Neural cell (in vitro differentiated cells): Measurements from ENCODE around the gene MORN4. TPM values are rescaled to one million over a fixed set of nuclear protein-coding genes. Genes with fewer than 3 reads are reported as not detected.

Experiments used
- H2AFZ ChIP-seq: fragments of 200-600, 300-800 bp; sonication (generic), shearing (Covaris generic); 2 replicates; pipeline ENCODE4 v1.6.0; 2014; ENCODE audit warnings: low read depth, mild to moderate bottlenecking, antibody characterized with exemption, low read length, moderate library complexity
- H3F3A ChIP-seq: fragments of 200-600 bp; shearing (Covaris generic); 2 replicates; pipeline ENCODE4 v1.6.1; 2016; ENCODE audit warnings: mild to moderate bottlenecking, moderate library complexity, mixed read lengths, antibody characterized with exemption, low read length; ENCODE audit not compliant: insufficient read depth, poor library complexity, severe bottlenecking
- H3K27ac ChIP-seq: fragments of 200-600, 300-800 bp; sonication (generic), shearing (Covaris generic); 2 replicates; pipeline ENCODE4 v1.5.1; 2014; ENCODE audit warnings: mild to moderate bottlenecking, low read length, moderate library complexity
- H3K27me3 ChIP-seq: fragments of 300-800, 200-600 bp; sonication (generic), shearing (Covaris generic); 2 replicates; pipeline ENCODE4 v1.6.0; 2014; ENCODE audit warnings: mild to moderate bottlenecking, low read depth, low read length, moderate library complexity; ENCODE audit not compliant: insufficient read depth
- H3K36me3 ChIP-seq: fragments of 300-800, 200-600 bp; sonication (generic), shearing (Covaris generic); 2 replicates; pipeline ENCODE4 v1.5.1; 2014; ENCODE audit warnings: mild to moderate bottlenecking, antibody characterized with exemption, low read length, moderate library complexity; ENCODE audit not compliant: insufficient read depth
- H3K4me2 ChIP-seq: fragments of 300-800, 200-600 bp; sonication (generic), shearing (Covaris generic); 2 replicates; pipeline ENCODE4 v1.6.0; 2014; ENCODE audit warnings: mild to moderate bottlenecking, low read length
- H3K4me3 ChIP-seq: fragments of 300-800, 200-600 bp; sonication (generic), shearing (Covaris generic); 2 replicates; pipeline ENCODE4 v1.5.1; 2014; ENCODE audit warnings: mild to moderate bottlenecking, low read length, moderate library complexity
- H3K79me2 ChIP-seq: fragments of 200-600 bp; shearing (Covaris generic); replicated peaks from 2 replicates; pipeline ENCODE4 v1.6.0; 2014; ENCODE audit warnings: mild to moderate bottlenecking, low read length, moderate library complexity; ENCODE audit not compliant: insufficient read depth
- H3K9ac ChIP-seq: fragments of 300-800, 200-600 bp; sonication (generic), shearing (Covaris generic); 2 replicates; pipeline ENCODE4 v1.6.1; 2016; ENCODE audit warnings: mild to moderate bottlenecking, low read length, mixed read lengths
- H3K9me2 ChIP-seq: fragments of 200-600 bp; shearing (Covaris generic); 2 replicates; pipeline ENCODE4 v1.6.1; 2016; ENCODE audit warnings: mild to moderate bottlenecking, low read length, mixed read lengths; ENCODE audit not compliant: insufficient read depth
- H3K9me3 ChIP-seq: fragments of 200-600, 300-800 bp; sonication (generic), shearing (Covaris generic); 2 replicates; pipeline ENCODE4 v1.6.1; 2016; ENCODE audit warnings: mild to moderate bottlenecking, mixed run types, low read length, moderate library complexity, mixed read lengths
- H4K20me1 ChIP-seq: fragments of 200-600 bp; shearing (Covaris generic); 2 replicates; pipeline ENCODE4 v1.6.1; 2016; ENCODE audit warnings: mild to moderate bottlenecking, mixed run types; ENCODE audit not compliant: insufficient read depth
- EP300 ChIP-seq: fragments of 450-650 bp; conservative IDR thresholded peaks from 2 replicates; pipeline ENCODE4 v1.6.1; 2014; ENCODE audit warnings: antibody characterized with exemption, mild to moderate bottlenecking, moderate library complexity; ENCODE audit not compliant: poor library complexity, severe bottlenecking
- EZH2 ChIP-seq: fragments of 200-600, 300-800 bp; shearing (Covaris generic), sonication (generic); IDR thresholded peaks from 2 replicates; pipeline ENCODE4 v1.6.1; 2014; ENCODE audit warnings: antibody characterized with exemption, low read length, borderline replicate concordance, mild to moderate bottlenecking; ENCODE audit not compliant: insufficient read depth, poor library complexity, severe bottlenecking
- MXI1 ChIP-seq: fragments of 450-650 bp; conservative IDR thresholded peaks from 2 replicates; pipeline ENCODE4 v1.6.1; 2014; ENCODE audit warnings: antibody characterized with exemption, mild to moderate bottlenecking; ENCODE audit not compliant: poor library complexity, severe bottlenecking
- POLR2AphosphoS5 ChIP-seq: IDR thresholded peaks from 2 replicates; pipeline ENCODE4 v1.6.1; 2012
- RAD21 ChIP-seq: fragments of 450-650 bp; conservative IDR thresholded peaks from 2 replicates; pipeline ENCODE4 v1.6.1; 2014; ENCODE audit warnings: antibody characterized with exemption, mild to moderate bottlenecking, moderate library complexity
- SMC3 ChIP-seq: fragments of 450-650 bp; conservative IDR thresholded peaks from 2 replicates; pipeline ENCODE4 v1.6.1; 2014; ENCODE audit warnings: antibody characterized with exemption, mild to moderate bottlenecking, moderate library complexity; ENCODE audit not compliant: poor library complexity
- TAF1 ChIP-seq: IDR thresholded peaks from 2 replicates; pipeline ENCODE4 v1.6.1; 2012; ENCODE audit warnings: low read depth
- polyA plus RNA-seq: library from polyadenylated mRNA; depleted of rRNA; stranded (reverse); fragments of >200 nt; gene quantifications from 2 replicates; pipeline ENCODE4 v1.2.3, GENCODE V29; 2014
- TF ChIP-seq, protein P1 (sequence below): fragments of 450-650 bp; IDR thresholded peaks from 2 replicates; pipeline ENCODE4 v1.5.1; 2014; ENCODE audit warnings: antibody characterized with exemption, mild to moderate bottlenecking, moderate library complexity; ENCODE audit not compliant: poor library complexity, severe bottlenecking
- TF ChIP-seq, protein P2 (sequence below): IDR thresholded peaks from 2 replicates; pipeline ENCODE4 v1.6.1; 2012; ENCODE audit warnings: borderline replicate concordance

MORN4 gene
- polyA plus RNA-seq, 1 donor from 2014 or later = 64.7 TPM

DNA sequence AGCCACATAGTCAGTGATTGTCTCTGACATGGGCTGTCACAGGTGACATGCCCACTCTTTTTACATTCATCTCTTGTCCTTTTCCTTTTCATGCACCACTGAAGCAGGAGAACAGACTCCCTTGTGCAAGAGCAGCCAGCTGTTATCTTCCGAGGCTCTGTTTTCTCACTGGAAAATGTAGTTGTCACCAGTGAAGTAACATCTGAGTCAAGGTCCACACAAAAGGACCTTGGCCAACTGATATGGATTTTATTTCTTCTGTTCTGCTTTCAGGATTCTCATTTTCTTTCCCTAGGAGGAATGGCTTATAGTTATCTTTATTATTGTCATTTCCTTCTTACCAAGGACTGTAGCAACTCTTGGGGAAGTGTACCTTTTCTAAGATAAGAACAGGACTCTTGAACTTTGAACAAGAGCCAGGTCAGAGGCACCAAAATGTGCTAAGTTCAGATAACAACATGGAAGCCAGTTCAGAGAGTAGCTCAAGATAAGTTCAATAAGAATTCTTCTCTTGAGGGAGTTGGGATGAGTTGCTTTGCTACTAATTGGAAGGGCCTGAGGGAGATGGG is 31.1 kb upstream of the MORN4 start:
- H3F3A ChIP-seq = no peaks in the 10 kb centered on the region

DNA sequence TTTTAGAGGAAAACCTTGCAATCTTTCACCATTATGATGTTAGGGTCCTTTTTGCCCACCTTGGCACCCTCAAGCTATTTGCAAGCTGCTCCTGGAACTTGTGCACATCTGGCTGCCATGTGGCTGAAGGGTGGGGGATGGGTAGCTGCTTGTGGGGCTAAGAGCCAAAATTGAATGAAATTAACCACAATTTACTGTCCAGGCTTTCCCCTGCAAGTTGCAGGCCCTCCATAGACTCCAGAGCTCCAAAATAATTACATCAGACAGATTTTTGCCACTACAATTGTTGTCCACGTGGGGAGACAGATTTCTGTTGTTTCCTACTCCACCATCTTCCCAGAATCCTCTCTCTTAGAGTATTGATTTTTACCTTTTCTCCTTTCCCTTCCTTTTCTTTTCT is 26.3 kb upstream of the MORN4 start:
- no peak for TF ChIP-seq TAF1
- no peak for TF ChIP-seq EZH2
- TF ChIP-seq POLR2AphosphoS5 = no peak
- TF ChIP-seq, protein P1, sequence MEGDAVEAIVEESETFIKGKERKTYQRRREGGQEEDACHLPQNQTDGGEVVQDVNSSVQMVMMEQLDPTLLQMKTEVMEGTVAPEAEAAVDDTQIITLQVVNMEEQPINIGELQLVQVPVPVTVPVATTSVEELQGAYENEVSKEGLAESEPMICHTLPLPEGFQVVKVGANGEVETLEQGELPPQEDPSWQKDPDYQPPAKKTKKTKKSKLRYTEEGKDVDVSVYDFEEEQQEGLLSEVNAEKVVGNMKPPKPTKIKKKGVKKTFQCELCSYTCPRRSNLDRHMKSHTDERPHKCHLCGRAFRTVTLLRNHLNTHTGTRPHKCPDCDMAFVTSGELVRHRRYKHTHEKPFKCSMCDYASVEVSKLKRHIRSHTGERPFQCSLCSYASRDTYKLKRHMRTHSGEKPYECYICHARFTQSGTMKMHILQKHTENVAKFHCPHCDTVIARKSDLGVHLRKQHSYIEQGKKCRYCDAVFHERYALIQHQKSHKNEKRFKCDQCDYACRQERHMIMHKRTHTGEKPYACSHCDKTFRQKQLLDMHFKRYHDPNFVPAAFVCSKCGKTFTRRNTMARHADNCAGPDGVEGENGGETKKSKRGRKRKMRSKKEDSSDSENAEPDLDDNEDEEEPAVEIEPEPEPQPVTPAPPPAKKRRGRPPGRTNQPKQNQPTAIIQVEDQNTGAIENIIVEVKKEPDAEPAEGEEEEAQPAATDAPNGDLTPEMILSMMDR = no peak
- no peak for TF ChIP-seq MXI1
- TF ChIP-seq EP300 = no peak
- TF ChIP-seq RAD21 = no peak
- TF ChIP-seq, protein P2, sequence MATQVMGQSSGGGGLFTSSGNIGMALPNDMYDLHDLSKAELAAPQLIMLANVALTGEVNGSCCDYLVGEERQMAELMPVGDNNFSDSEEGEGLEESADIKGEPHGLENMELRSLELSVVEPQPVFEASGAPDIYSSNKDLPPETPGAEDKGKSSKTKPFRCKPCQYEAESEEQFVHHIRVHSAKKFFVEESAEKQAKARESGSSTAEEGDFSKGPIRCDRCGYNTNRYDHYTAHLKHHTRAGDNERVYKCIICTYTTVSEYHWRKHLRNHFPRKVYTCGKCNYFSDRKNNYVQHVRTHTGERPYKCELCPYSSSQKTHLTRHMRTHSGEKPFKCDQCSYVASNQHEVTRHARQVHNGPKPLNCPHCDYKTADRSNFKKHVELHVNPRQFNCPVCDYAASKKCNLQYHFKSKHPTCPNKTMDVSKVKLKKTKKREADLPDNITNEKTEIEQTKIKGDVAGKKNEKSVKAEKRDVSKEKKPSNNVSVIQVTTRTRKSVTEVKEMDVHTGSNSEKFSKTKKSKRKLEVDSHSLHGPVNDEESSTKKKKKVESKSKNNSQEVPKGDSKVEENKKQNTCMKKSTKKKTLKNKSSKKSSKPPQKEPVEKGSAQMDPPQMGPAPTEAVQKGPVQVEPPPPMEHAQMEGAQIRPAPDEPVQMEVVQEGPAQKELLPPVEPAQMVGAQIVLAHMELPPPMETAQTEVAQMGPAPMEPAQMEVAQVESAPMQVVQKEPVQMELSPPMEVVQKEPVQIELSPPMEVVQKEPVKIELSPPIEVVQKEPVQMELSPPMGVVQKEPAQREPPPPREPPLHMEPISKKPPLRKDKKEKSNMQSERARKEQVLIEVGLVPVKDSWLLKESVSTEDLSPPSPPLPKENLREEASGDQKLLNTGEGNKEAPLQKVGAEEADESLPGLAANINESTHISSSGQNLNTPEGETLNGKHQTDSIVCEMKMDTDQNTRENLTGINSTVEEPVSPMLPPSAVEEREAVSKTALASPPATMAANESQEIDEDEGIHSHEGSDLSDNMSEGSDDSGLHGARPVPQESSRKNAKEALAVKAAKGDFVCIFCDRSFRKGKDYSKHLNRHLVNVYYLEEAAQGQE = no peak
- TF ChIP-seq SMC3 = no peak
- Histone ChIP-seq H4K20me1 (no peaks in the 10 kb centered on the region), H3K36me3 (peaks cover 7% of the 10 kb centered on the region)

More for the DNA sequence above, 31.1 kb upstream of the MORN4 start:
- H3K79me2 ChIP-seq = no peaks in the 10 kb centered on the region
- H4K20me1 ChIP-seq = no peaks in the 10 kb centered on the region
- TF ChIP-seq, protein P1 = no peak
- H2AFZ ChIP-seq = no peak overlapping the region
- no peaks in the 10 kb centered on the region for H3K36me3 ChIP-seq
- no peak overlapping the region for H3K9ac ChIP-seq
- H3K27me3 ChIP-seq = no peaks in the 10 kb centered on the region
- no peak overlapping the region for H3K4me3 ChIP-seq
- no peak overlapping the region for H3K27ac ChIP-seq
- H3K9me2 ChIP-seq = no peaks in the 10 kb centered on the region
- no peaks in the 10 kb centered on the region for H3K9me3 ChIP-seq
- no peak overlapping the region for H3K4me2 ChIP-seq

More for the DNA sequence above, 26.3 kb upstream of the MORN4 start:
- no peak overlapping the region for H3K4me3 ChIP-seq
- no peaks in the 10 kb centered on the region for H3K9me3 ChIP-seq
- no peaks in the 10 kb centered on the region for H3K9me2 ChIP-seq
- no peak overlapping the region for H3K9ac ChIP-seq
- H3K27ac ChIP-seq = no peak overlapping the region
- no peak overlapping the region for H3K4me2 ChIP-seq
- no peaks in the 10 kb centered on the region for H3K27me3 ChIP-seq
- H2AFZ ChIP-seq = no peak overlapping the region
- H3K79me2 ChIP-seq = no peaks in the 10 kb centered on the region
- H3F3A ChIP-seq = no peaks in the 10 kb centered on the region
